ENCODE measurements around the gene MYOF.

DNA sequence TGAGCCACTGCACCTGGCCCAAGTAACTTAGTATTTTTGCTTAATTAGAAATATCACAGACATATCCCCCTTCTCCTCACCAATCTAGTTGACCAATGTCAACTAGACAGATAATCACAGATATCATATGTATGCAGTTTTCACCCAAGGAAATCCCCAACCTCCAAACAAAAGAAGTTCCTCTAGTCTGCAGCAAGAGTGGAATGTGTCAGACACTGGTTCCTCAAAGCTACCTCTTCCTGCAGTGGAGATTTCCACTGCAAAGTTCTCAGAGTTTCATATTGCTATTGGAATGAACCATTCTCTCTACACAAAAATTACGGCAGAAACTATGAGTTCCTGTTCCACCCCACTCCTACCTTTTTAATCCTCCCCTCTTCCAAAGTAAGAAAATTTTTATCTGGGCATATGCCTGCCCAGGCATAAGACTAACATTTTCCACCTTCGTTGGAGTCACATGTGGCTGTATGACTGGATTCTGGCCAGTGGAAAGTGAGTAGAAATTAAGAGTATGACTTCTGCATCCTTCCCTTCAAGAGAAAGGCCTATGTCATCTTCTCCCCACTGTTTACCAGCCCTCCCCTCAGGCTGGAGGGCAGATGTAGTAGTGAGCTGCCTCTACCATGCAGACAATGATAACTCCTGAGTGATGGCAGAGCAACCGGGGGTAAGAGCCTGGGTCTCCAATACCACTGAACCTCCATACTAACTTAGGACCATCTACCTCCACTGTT is 103.0 kb downstream of the MYOF start:
- TF ChIP-seq CTCF (IDR thresholded peaks at IDR 0.05), result no peak
- no peak for TF ChIP-seq ZFX (IDR thresholded peaks at IDR 0.05; ENCODE audit: borderline replicate concordance)
